Keratinocyte (primary cell): ENCODE data around the gene TCHP. TPM values are rescaled to one million over a fixed set of nuclear protein-coding genes. Genes with fewer than 3 reads are reported as not detected.
"Not testable (repeated sequence)": the region's sequence is repeated elsewhere in the genome, so short reads cannot be mapped to it uniquely, and the experiment has no call there.

ENCODE experiments used
- DNase-seq: peaks from one replicate; pipeline ENCODE4 v3.0.0-alpha.2; 2011; ENCODE audit warnings: low read depth, missing footprints, low spot score
- FAIRE-seq: peaks from 2 replicates; lab custom pipeline; 2011; peaks lifted over from hg19 to GRCh38; lab: Jason Lieb, UNC
- H2AFZ ChIP-seq: 2 replicates; pipeline ENCODE4 v1.6.0; 2012; ENCODE audit warnings: low read length, control low read depth, inconsistent platforms; ENCODE audit not compliant: control insufficient read depth
- H3K27ac ChIP-seq: 2 replicates; pipeline ENCODE4 v1.5.1; 2011; ENCODE audit warnings: low read length; ENCODE audit not compliant: control insufficient read depth, insufficient read depth
- H3K27me3 ChIP-seq: 3 replicates; pipeline ENCODE4 v1.6.0; 2011; ENCODE audit warnings: low read length; ENCODE audit not compliant: control insufficient read depth, insufficient read depth; ENCODE audit errors: extremely low read depth
- H3K36me3 ChIP-seq, 2 experiments: 2 replicates in 1 of 2; 3 replicates in 1 of 2; pipeline ENCODE4 v1.5.1; 2011; ENCODE audit warnings: low read length in 2 of 2, mild to moderate bottlenecking in 1 of 2; ENCODE audit not compliant: control insufficient read depth in 2 of 2, insufficient read depth in 2 of 2; ENCODE audit errors: extremely low read depth in 1 of 2
- H3K4me1 ChIP-seq: 3 replicates; pipeline ENCODE4 v1.5.1; 2011; ENCODE audit warnings: low read length; ENCODE audit not compliant: control insufficient read depth, insufficient read depth; ENCODE audit errors: extremely low read depth
- H3K4me2 ChIP-seq: 3 replicates; pipeline ENCODE4 v1.6.0; 2011; ENCODE audit warnings: low read depth, low read length; ENCODE audit not compliant: control insufficient read depth, insufficient read depth; ENCODE audit errors: extremely low read depth
- H3K4me3 ChIP-seq, 3 experiments: fragments of 200-600 bp in 1 of 3; sonication (generic) in 1 of 3; 2 replicates in 2 of 3; 3 replicates in 1 of 3; pipeline ENCODE4 v1.5.1; 2011 to 2016; ENCODE audit warnings: low read length in 3 of 3, mild to moderate bottlenecking in 3 of 3, control low read depth in 2 of 3, inconsistent platforms in 1 of 3, low read depth in 1 of 3, mixed read lengths in 1 of 3, mixed run types in 1 of 3, moderate library complexity in 1 of 3; ENCODE audit not compliant: control insufficient read depth in 2 of 3, insufficient read depth in 2 of 3; ENCODE audit errors: extremely low read depth in 1 of 3
- H3K79me2 ChIP-seq: 2 replicates; pipeline ENCODE4 v1.6.0; 2012; ENCODE audit warnings: low read length; ENCODE audit not compliant: control insufficient read depth, insufficient read depth
- H3K9ac ChIP-seq: 3 replicates; pipeline ENCODE4 v1.6.0; 2011; ENCODE audit warnings: low read length; ENCODE audit not compliant: control insufficient read depth, insufficient read depth; ENCODE audit errors: extremely low read depth
- H3K9me1 ChIP-seq: 3 replicates; pipeline ENCODE4 v1.6.0; 2011; ENCODE audit warnings: low read length; ENCODE audit not compliant: control insufficient read depth, insufficient read depth; ENCODE audit errors: extremely low read depth
- H3K9me3 ChIP-seq: 2 replicates; pipeline ENCODE4 v1.5.1; 2012; ENCODE audit warnings: low read depth, low read length; ENCODE audit not compliant: control insufficient read depth
- H4K20me1 ChIP-seq: 3 replicates; pipeline ENCODE4 v1.6.0; 2011; ENCODE audit warnings: low read length; ENCODE audit not compliant: control insufficient read depth, insufficient read depth; ENCODE audit errors: extremely low read depth
- EZH2 ChIP-seq: IDR thresholded peaks from one replicate; pipeline ENCODE4 v1.6.1; 2012; ENCODE audit warnings: inconsistent platforms, mild to moderate bottlenecking, low read length, moderate library complexity
- dilution Hi-C: fragments of 300-500 bp; cut with MboI; formaldehyde crosslinking; loops from one replicate; pipeline ENCODE4 v1.7.0; 2020; ENCODE audit warnings: low sequenced_read_pairs; ENCODE audit not compliant: extremely low pct_ligation_motif_present
- polyA plus RNA-seq, 5 experiments: library from polyadenylated mRNA; depleted of rRNA in 3 of 5; stranded (reverse) in 3 of 5; stranded (forward) in 1 of 5; unstranded in 1 of 5; fragments of >200 nt; gene quantifications; 1 replicate in 1 of 5; 2 replicates in 3 of 5; 3 replicates in 1 of 5; pipeline versions ENCODE4 v1.2.1 to v1.2.3, GENCODE V29; 2011 to 2012; ENCODE audit warnings: missing spikeins in 2 of 5, low read depth in 1 of 5, low replicate concordance in 1 of 5
- TF ChIP-seq, protein P1 (sequence below), 3 experiments: IDR thresholded peaks in 1 of 3; conservative IDR thresholded peaks in 1 of 3; optimal IDR thresholded peaks in 1 of 3; 2 replicates in 2 of 3; 3 replicates in 1 of 3; pipeline versions ENCODE3 to v1.5.1; 2011; ENCODE audit warnings: low read length in 3 of 3, mild to moderate bottlenecking in 3 of 3, moderate library complexity in 2 of 3, control low read depth in 1 of 3, inconsistent platforms in 1 of 3; ENCODE audit not compliant: insufficient read depth in 2 of 3; ENCODE audit errors: extremely low read depth in 1 of 3

The TCHP gene
- polyA plus RNA-seq, 1 donor (not counting 4 experiments of a cell fraction or from before 2014, with no cell fraction given): 9.6 TPM

DNA sequence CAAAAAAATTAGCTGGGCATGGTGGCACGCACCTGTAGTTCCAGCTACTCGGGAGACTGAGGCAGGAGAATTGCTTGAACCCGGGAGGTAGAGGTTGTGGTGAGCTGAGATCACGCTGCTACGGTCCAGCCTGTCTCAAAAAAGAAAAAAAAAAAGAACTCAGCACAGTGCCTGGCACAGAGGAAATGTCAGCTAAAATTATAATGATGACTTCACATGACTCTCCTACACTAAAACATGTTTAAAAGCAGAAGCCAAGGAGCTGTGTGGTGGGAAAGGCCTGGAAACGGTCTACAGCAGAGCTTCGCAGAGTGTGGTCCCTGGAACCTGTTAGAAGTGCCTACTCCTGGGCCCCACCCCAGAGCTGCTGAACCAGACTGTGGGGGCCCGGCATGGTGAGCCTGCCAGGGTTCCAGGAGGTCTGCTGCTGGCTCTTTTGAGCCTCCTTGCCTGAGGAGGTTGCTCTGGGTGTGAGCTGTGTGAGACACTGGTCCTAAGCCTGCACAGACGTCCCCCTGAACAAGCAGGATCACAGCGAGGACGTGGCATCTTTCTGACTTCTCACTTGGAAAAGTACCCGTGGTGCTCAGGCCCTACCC is 28.1 kb downstream of the TCHP start:
- Histone ChIP-seq H3K79me2 (no peaks in the 10 kb centered on the region), H3K27me3 (no peaks in the 10 kb centered on the region), H3K9me3 (no peaks in the 10 kb centered on the region), H3K36me3 (peaks cover 19 to 22% of the 10 kb centered on the region in 2 experiments), H3K4me3 (no peak overlapping the region), H3K27ac (no peak overlapping the region), H3K9me1 (no peaks in the 10 kb centered on the region), H3K4me2 (no peak overlapping the region), H4K20me1 (no peaks in the 10 kb centered on the region), H2AFZ (no peak overlapping the region), H3K4me1 (no peaks in the 10 kb centered on the region), H3K9ac (no peak overlapping the region)
- dilution Hi-C loops: no loop called here
- TF ChIP-seq, protein P1, sequence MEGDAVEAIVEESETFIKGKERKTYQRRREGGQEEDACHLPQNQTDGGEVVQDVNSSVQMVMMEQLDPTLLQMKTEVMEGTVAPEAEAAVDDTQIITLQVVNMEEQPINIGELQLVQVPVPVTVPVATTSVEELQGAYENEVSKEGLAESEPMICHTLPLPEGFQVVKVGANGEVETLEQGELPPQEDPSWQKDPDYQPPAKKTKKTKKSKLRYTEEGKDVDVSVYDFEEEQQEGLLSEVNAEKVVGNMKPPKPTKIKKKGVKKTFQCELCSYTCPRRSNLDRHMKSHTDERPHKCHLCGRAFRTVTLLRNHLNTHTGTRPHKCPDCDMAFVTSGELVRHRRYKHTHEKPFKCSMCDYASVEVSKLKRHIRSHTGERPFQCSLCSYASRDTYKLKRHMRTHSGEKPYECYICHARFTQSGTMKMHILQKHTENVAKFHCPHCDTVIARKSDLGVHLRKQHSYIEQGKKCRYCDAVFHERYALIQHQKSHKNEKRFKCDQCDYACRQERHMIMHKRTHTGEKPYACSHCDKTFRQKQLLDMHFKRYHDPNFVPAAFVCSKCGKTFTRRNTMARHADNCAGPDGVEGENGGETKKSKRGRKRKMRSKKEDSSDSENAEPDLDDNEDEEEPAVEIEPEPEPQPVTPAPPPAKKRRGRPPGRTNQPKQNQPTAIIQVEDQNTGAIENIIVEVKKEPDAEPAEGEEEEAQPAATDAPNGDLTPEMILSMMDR (optimal IDR thresholded peaks at IDR 0.05 in 1 of 3, IDR thresholded peaks at IDR 0.05 in 1 of 3, conservative IDR thresholded peaks at IDR 0.05 in 1 of 3; ENCODE audit: extremely low read depth in 1 of 3, insufficient read depth in 2 of 3, low read length in 3 of 3): no peak
- no peak for TF ChIP-seq EZH2
- DNase-seq: no peak
- FAIRE-seq: no peak

DNA sequence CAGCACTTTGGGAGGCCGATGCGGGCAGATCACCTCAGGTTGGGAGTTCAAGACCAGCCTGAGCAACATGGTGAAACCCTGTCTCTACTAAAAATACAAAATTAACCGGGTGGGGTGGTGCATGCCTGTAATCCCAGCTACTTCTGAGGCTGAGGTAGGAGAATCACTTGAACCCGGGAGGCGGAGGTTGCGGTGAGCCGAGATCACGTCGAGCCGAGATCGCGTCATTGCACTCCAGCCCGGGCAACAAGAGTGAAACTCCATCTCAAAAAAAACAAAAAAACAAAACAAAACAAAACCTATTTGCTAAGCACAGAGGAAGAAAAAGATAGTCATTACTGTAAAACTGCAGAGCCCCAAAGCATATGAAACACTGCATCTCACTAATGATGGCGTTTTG is 29.3 kb downstream of the TCHP start:
- dilution Hi-C loops, FAIRE-seq, H3K9ac ChIP-seq, H3K9me1 ChIP-seq, H2AFZ ChIP-seq, DNase-seq, H3K4me3 ChIP-seq, H3K4me1 ChIP-seq, H3K79me2 ChIP-seq, H3K27me3 ChIP-seq, H4K20me1 ChIP-seq, H3K4me2 ChIP-seq, H3K9me3 ChIP-seq, H3K27ac ChIP-seq: not testable (repeated sequence)
- peaks cover 20 to 21% of the 10 kb centered on the region in 2 experiments for H3K36me3 ChIP-seq
